Smooth muscle cell (in vitro differentiated cells): ENCODE results near the gene ADGRF5. TPM values are rescaled to one million over a fixed set of nuclear protein-coding genes. Genes with fewer than 3 reads are reported as not detected.

Experiments used
- DNase-seq: peaks from one replicate; lab custom pipeline; 2025; ENCODE audit not compliant: unreplicated experiment; lab: John Stamatoyannopoulos, UW
- H2AFZ ChIP-seq: fragments of 200-600 bp; sonication (generic); 2 replicates; pipeline ENCODE4 v1.6.0; 2016; ENCODE audit warnings: antibody characterized with exemption, low read depth, mild to moderate bottlenecking
- H3F3A ChIP-seq: fragments of 200-600 bp; sonication (generic); 2 replicates; pipeline ENCODE4 v1.6.0; 2017; ENCODE audit warnings: antibody characterized with exemption, low read depth
- H3K27ac ChIP-seq: fragments of 200-600 bp; sonication (generic); 2 replicates; pipeline ENCODE4 v1.5.1; 2016; ENCODE audit warnings: low read depth, mild to moderate bottlenecking
- H3K27me3 ChIP-seq: fragments of 200-600 bp; sonication (generic); 2 replicates; pipeline ENCODE4 v1.6.1; 2016; ENCODE audit warnings: low read depth, mild to moderate bottlenecking
- H3K36me3 ChIP-seq: fragments of 200-600 bp; sonication (generic); 2 replicates; pipeline ENCODE4 v1.5.1; 2016; ENCODE audit warnings: low read depth
- H3K4me1 ChIP-seq: fragments of 200-600 bp; sonication (generic); 2 replicates; pipeline ENCODE4 v1.5.1; 2016; ENCODE audit warnings: low read depth
- H3K4me2 ChIP-seq: fragments of 200-600 bp; sonication (generic); 2 replicates; pipeline ENCODE4 v1.6.0; 2016; ENCODE audit warnings: mild to moderate bottlenecking
- H3K4me3 ChIP-seq: fragments of 200-600 bp; sonication (generic); 2 replicates; pipeline ENCODE4 v1.5.1; 2016; ENCODE audit warnings: mild to moderate bottlenecking
- H3K79me2 ChIP-seq: fragments of 200-600 bp; sonication (generic); 2 replicates; pipeline ENCODE4 v1.6.0; 2016; ENCODE audit warnings: low read depth, mild to moderate bottlenecking
- H3K9ac ChIP-seq: fragments of 200-600 bp; sonication (generic); 2 replicates; pipeline ENCODE4 v1.6.0; 2016; ENCODE audit warnings: low read depth
- H3K9me3 ChIP-seq: fragments of 200-600 bp; sonication (generic); replicated peaks from 2 replicates; pipeline ENCODE4 v1.5.1; 2016; ENCODE audit warnings: low read depth
- H4K20me1 ChIP-seq: fragments of 200-600 bp; sonication (generic); 2 replicates; pipeline ENCODE4 v1.6.0; 2016; ENCODE audit warnings: low read depth
- CTCF ChIP-seq: fragments of 200-600 bp; sonication (generic); IDR thresholded peaks from 2 replicates; pipeline ENCODE4 v1.5.1; 2017; ENCODE audit warnings: borderline replicate concordance, mild to moderate bottlenecking, antibody characterized with exemption; ENCODE audit not compliant: insufficient read depth, poor library complexity, severe bottlenecking
- WGBS: methylation state at CpG from one replicate; pipeline ENCODE4 v1.1.7; 2016; ENCODE audit warnings: low lambda C conversion rate; 5-methylcytosine and 5-hydroxymethylcytosine counted together
- polyA plus RNA-seq: library from polyadenylated mRNA; unstranded; fragments of >200 nt; fragmentation: Nextera tagmentation; extraction: Ambion mirVana; gene quantifications from 2 replicates; pipeline ENCODE4 v1.2.1, GENCODE V29; 2016
- total RNA-seq: library from RNA; depleted of rRNA; stranded (reverse); fragments of >200 nt; gene quantifications from 2 replicates; pipeline ENCODE4 v1.2.3, GENCODE V29; 2014

The ADGRF5 gene
- total RNA-seq (0.13 TPM in 1 of 2 replicates, not detected in the other), polyA plus RNA-seq (not detected in 2 replicates)

GRCh38 chr6:46921731-46922130, at the start of gene ADGRF5:
ADGRF5 (minus strand) TSS chr6:46921938; CDS start chr6:46906762, 15,176 bp downstream.
- TF ChIP-seq CTCF: no peak
- H4K20me1 ChIP-seq: no peaks in the 10 kb centered on the region
- H3K27ac ChIP-seq: no peak within 1 kb of the TSS
- H3F3A ChIP-seq: no peaks in the 10 kb centered on the region
- H3K4me1 ChIP-seq: no peaks in the 10 kb centered on the region
- H3K9me3 ChIP-seq: no peaks in the 10 kb centered on the region
- H3K79me2 ChIP-seq: no peaks in the 10 kb centered on the region
- no peak within 1 kb of the TSS for H3K9ac ChIP-seq
- no peak within 1 kb of the TSS for H2AFZ ChIP-seq
- H3K4me3 ChIP-seq: no peak within 1 kb of the TSS
- no peak for DNase-seq
- H3K36me3 ChIP-seq: no peaks in the 10 kb centered on the region
- H3K27me3 ChIP-seq: no peaks in the 10 kb centered on the region
- H3K4me2 ChIP-seq: no peak within 1 kb of the TSS
- WGBS: 94% methylated on average over 13 of the region's 13 CpGs

- Histone ChIP-seq H3K4me3 (no peak overlapping the region), H3K27ac (no peak overlapping the region), H3F3A (no peaks in the 10 kb centered on the region), H3K27me3 (no peaks in the 10 kb centered on the region), H3K4me1 (no peaks in the 10 kb centered on the region), H4K20me1 (no peaks in the 10 kb centered on the region), H2AFZ (peak overlapping the region; percentile 57), H3K36me3 (no peaks in the 10 kb centered on the region), H3K4me2 (no peak overlapping the region), H3K9me3 (no peaks in the 10 kb centered on the region), H3K9ac (no peak overlapping the region), H3K79me2 (no peaks in the 10 kb centered on the region)
- WGBS: 47% methylated on average over 1 of the region's 1 CpG
- DNase-seq: no peak
- TF ChIP-seq CTCF: no peak
Observed at GRCh38 chr6:46969206-46969605, 47.5 kb upstream of the ADGRF5 start.

- Histone ChIP-seq H3K4me3 (no peak overlapping the region), H3K79me2 (no peaks in the 10 kb centered on the region)
- TF ChIP-seq CTCF: no peak
Observed at GRCh38 chr6:46967826-46968349, 46.1 kb upstream of the ADGRF5 start.

More at GRCh38 chr6:46967826-46968349, 46.1 kb upstream of the ADGRF5 start:
- no peak overlapping the region for H2AFZ ChIP-seq
- H4K20me1 ChIP-seq: no peaks in the 10 kb centered on the region
- H3K4me2 ChIP-seq: no peak overlapping the region
- H3K4me1 ChIP-seq: peaks cover 7% of the 10 kb centered on the region
- H3K27ac ChIP-seq: no peak overlapping the region
- no peaks in the 10 kb centered on the region for H3K9me3 ChIP-seq
- no peak for DNase-seq
- no peaks in the 10 kb centered on the region for H3K27me3 ChIP-seq
- no peak overlapping the region for H3K9ac ChIP-seq
- no peaks in the 10 kb centered on the region for H3K36me3 ChIP-seq
- H3F3A ChIP-seq: no peaks in the 10 kb centered on the region
